Esophagus muscularis mucosa (tissue), 4 donors: Measurements from ENCODE around the gene TTN.

ENCODE experiments used
- CTCF ChIP-seq, 3 experiments: fragments of 200-600 bp in 2 of 3; fragments of 450-650 bp in 1 of 3; sonication (generic) in 2 of 3; IDR thresholded peaks; one replicate each; pipeline ENCODE4 v1.5.1; 2017 to 2019; ENCODE audit warnings: antibody characterized with exemption in 3 of 3, mild to moderate bottlenecking in 2 of 3, moderate library complexity in 1 of 3
- EP300 ChIP-seq: sonication (generic); formaldehyde crosslinking; IDR thresholded peaks from one replicate; pipeline ENCODE4 v1.6.1; 2017; ENCODE audit warnings: antibody characterized with exemption
- POLR2A ChIP-seq: fragments of 450-650 bp; IDR thresholded peaks from one replicate; pipeline ENCODE4 v1.6.1; 2017; ENCODE audit warnings: antibody characterized with exemption, moderate library complexity, mild to moderate bottlenecking, low read depth
- POLR2AphosphoS5 ChIP-seq, 2 donors: sonication (generic); formaldehyde crosslinking; IDR thresholded peaks; one replicate each; pipeline ENCODE4 v1.6.1; 2017; ENCODE audit warnings: antibody characterized with exemption in 2 of 2

GRCh38 chr2:178641498-178641897 lies 165.7 kb downstream of the TTN start:
- TF ChIP-seq CTCF (IDR thresholded peaks at IDR 0.05) (no peak), POLR2A (no peak), POLR2AphosphoS5 (IDR thresholded peaks at IDR 0.05) (no peak), EP300 (no peak)
